ENCODE data around the gene CERCAM. TPM values are rescaled to one million over a fixed set of nuclear protein-coding genes. Genes with fewer than 3 reads are reported as not detected.

CERCAM gene
- total and polyA plus RNA-seq, 4 donors = 1.1 to 2.9 (median 1.8) TPM

DNA sequence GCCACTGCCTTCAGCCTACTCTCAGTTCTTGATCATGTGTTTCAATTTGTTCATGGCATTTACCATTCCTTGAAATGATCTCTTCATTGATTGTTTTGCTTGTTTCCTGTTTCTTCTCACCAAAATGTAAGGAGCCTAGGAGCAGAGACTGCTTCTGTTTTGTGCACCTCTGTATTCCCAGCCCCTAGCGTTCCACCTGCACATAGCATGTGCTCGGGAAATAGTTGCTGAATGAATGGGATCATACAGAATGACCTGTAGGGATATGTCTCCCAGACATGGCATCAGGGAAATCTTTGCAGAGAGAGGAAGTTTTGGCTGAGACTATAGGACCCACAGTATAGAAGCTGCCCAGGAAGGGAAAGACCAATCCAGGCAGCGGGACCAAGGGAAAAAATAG, 6.2 kb upstream of the CERCAM start:
- Histone ChIP-seq H3K9ac (ENCODE audit: low read depth in 1 of 2, low read length in 2 of 2) (no peak overlapping the region), H3K27ac (ENCODE audit: low read depth in 1 of 2, low read length in 2 of 2) (no peak overlapping the region), H3K9me3 (ENCODE audit: control insufficient read depth in 4 of 4, low read length in 3 of 4) (no peaks in the 10 kb centered on the region), H3K36me3 (ENCODE audit: control insufficient read depth in 4 of 4, insufficient read depth in 3 of 4, low read depth in 1 of 4, low read length in 3 of 4) (no peaks in the 10 kb centered on the region), H3K4me1 (ENCODE audit: control insufficient read depth in 4 of 4, insufficient read depth in 4 of 4, low read length in 3 of 4) (peaks cover 0 to 6% (median 3%) of the 10 kb centered on the region in 4 donors), H3K4me3 (ENCODE audit: low read depth in 1 of 3, low read length in 3 of 3) (no peak overlapping the region), H3K27me3 (ENCODE audit: control insufficient read depth in 4 of 4, insufficient read depth in 4 of 4, low read length in 3 of 4) (peaks cover 0 to 12% (median 4%) of the 10 kb centered on the region in 4 donors)
- TF ChIP-seq CTCF (IDR thresholded peaks at IDR 0.05; ENCODE audit: low read depth, low read length, missing input control) (peak; percentile 9), YY1 (IDR thresholded peaks at IDR 0.05) (no peak), NR2F2 (IDR thresholded peaks at IDR 0.05) (no peak)
- no peak for DNase-seq (ENCODE audit: low spot score)
- WGBS = 47% methylated on average over 3 of the region's 3 CpGs

DNA sequence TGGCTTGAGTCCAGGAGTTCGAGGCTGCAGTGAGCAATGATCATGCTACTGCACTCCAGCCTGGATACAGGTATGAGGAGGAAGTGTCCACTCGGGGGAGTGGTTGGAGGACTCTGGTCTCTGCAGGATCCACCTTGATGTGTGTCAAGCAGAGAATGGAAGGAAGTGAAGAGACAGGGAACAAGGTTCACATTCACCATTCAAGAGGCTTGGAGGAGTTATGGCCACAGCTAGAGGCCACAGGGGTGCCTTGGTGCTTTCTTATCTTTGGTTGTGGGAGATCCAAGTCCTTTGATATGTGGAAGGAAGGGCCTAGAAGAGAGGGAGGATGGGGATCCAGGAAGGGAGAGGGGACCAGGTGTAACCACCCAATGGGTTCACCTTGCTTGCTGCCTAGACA, 5.4 kb upstream of the CERCAM start:
- peaks cover 0 to 7% (median 4%) of the 10 kb centered on the region in 4 donors for H3K27me3 ChIP-seq (ENCODE audit: control insufficient read depth in 4 of 4, insufficient read depth in 4 of 4, low read length in 3 of 4)
- TF ChIP-seq, protein P1, sequence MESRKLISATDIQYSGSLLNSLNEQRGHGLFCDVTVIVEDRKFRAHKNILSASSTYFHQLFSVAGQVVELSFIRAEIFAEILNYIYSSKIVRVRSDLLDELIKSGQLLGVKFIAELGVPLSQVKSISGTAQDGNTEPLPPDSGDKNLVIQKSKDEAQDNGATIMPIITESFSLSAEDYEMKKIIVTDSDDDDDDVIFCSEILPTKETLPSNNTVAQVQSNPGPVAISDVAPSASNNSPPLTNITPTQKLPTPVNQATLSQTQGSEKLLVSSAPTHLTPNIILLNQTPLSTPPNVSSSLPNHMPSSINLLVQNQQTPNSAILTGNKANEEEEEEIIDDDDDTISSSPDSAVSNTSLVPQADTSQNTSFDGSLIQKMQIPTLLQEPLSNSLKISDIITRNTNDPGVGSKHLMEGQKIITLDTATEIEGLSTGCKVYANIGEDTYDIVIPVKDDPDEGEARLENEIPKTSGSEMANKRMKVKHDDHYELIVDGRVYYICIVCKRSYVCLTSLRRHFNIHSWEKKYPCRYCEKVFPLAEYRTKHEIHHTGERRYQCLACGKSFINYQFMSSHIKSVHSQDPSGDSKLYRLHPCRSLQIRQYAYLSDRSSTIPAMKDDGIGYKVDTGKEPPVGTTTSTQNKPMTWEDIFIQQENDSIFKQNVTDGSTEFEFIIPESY (IDR thresholded peaks at IDR 0.05) = no peak
- TF ChIP-seq NR2F2 (IDR thresholded peaks at IDR 0.05) (no peak), HNF4G (IDR thresholded peaks at IDR 0.05) (no peak), JUND (IDR thresholded peaks at IDR 0.05) (no peak), TAF1 (conservative IDR thresholded peaks at IDR 0.05) (no peak), YY1 (IDR thresholded peaks at IDR 0.05) (no peak), CTCF (IDR thresholded peaks at IDR 0.05; ENCODE audit: low read depth, low read length, missing input control) (no peak), FOXA1 (IDR thresholded peaks at IDR 0.05) (no peak), RXRA (IDR thresholded peaks at IDR 0.05) (no peak), FOXA2 (IDR thresholded peaks at IDR 0.05) (no peak), HNF4A (conservative IDR thresholded peaks at IDR 0.05) (no peak), REST (IDR thresholded peaks at IDR 0.05) (no peak), SP1 (IDR thresholded peaks at IDR 0.05) (no peak), EGR1 (IDR thresholded peaks at IDR 0.05; ENCODE audit: low read depth in 2 of 2) (no peak), ATF3 (IDR thresholded peaks at IDR 0.05) (no peak), GABPA (IDR thresholded peaks at IDR 0.05 in 1 of 2, conservative IDR thresholded peaks at IDR 0.05 in 1 of 2) (no peak), RAD21 (IDR thresholded peaks at IDR 0.05) (no peak)
- TF ChIP-seq, protein P2, sequence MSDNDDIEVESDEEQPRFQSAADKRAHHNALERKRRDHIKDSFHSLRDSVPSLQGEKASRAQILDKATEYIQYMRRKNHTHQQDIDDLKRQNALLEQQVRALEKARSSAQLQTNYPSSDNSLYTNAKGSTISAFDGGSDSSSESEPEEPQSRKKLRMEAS (IDR thresholded peaks at IDR 0.05) = no peak
- DNase-seq (ENCODE audit: low spot score) = no peak

More for the DNA sequence above, 5.4 kb upstream of the CERCAM start:
- Histone ChIP-seq H3K4me1 (ENCODE audit: control insufficient read depth in 4 of 4, insufficient read depth in 4 of 4, low read length in 3 of 4) (peaks cover 0 to 15% (median 6%) of the 10 kb centered on the region in 4 donors), H3K4me3 (ENCODE audit: low read depth in 1 of 3, low read length in 3 of 3) (no peak overlapping the region), H3K27ac (ENCODE audit: low read depth in 1 of 2, low read length in 2 of 2) (no peak overlapping the region), H3K9ac (ENCODE audit: low read depth in 1 of 2, low read length in 2 of 2) (no peak overlapping the region), H3K36me3 (ENCODE audit: control insufficient read depth in 4 of 4, insufficient read depth in 3 of 4, low read depth in 1 of 4, low read length in 3 of 4) (no peaks in the 10 kb centered on the region), H3K9me3 (ENCODE audit: control insufficient read depth in 4 of 4, low read length in 3 of 4) (no peaks in the 10 kb centered on the region)
- 62% methylated on average over 2 of the region's 2 CpGs for WGBS

Data from liver (tissue), 9 donors.